Dedifferentiated amniotic fluid mesenchymal stem cell (primary cell): Measurements from ENCODE around the gene ASF1B.

Experiments used
- DNase-seq: peaks from one replicate; pipeline ENCODE4 v3.0.0-alpha.2; 2016; ENCODE audit errors: extremely low spot score

Gene ASF1B

DNA sequence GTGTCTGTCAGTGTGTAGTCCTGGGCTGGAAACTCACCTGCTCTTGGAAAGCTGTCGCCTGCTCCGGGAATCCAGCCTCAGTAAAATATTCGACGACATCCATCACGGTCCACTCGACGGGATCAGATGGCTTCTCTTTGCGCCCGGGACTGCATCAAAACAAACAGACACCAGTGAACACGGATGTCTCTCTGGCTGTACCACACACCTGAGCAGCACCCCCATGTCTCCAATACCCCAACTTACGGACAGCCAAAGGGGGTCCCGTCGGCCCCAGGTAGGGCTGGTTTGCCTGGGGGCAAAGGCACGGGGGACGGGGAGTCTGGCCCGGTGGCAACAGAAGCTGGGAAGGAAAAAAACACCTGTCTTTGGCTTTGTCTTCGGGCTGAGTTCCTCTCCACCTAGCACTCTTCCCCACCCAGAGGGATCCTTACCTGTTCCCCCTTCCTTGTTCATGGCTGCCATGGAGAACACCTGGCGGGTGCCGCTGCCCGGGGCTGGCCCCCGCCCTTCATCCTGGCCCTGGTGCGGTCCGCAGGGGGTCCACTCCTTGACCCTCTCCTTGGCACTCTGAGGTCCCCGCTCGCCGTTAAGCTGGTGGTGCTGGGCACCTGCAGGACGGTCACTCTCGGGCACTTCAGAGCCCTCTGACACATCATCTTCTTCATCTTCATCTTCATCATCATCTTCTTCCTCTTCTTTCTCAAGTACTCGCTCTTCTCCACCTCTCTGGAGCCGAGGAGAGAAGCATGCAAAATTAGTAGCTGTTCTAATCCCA lies 47.6 kb downstream of the ASF1B start:
- DNase-seq = no peak

DNA sequence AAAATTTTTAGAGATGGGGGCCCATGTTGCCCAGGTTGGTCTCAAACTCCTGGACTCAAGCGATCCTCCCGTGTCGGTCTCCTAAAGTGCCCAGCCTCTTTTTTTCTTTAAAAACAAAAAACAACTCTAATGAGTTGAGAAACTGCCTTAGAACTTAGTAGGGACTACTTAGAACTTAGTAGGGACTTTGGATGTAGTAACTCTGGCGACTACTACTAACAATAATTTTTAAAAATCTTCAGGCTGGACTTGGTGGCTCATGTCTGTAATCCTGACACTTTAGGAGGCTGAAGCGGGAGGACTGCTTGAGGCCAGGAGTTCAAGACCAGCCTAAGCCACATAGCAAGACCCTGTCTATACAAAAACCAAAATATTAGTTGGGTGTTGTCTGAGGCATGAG lies 50.3 kb downstream of the ASF1B start:
- no peak for DNase-seq

DNA sequence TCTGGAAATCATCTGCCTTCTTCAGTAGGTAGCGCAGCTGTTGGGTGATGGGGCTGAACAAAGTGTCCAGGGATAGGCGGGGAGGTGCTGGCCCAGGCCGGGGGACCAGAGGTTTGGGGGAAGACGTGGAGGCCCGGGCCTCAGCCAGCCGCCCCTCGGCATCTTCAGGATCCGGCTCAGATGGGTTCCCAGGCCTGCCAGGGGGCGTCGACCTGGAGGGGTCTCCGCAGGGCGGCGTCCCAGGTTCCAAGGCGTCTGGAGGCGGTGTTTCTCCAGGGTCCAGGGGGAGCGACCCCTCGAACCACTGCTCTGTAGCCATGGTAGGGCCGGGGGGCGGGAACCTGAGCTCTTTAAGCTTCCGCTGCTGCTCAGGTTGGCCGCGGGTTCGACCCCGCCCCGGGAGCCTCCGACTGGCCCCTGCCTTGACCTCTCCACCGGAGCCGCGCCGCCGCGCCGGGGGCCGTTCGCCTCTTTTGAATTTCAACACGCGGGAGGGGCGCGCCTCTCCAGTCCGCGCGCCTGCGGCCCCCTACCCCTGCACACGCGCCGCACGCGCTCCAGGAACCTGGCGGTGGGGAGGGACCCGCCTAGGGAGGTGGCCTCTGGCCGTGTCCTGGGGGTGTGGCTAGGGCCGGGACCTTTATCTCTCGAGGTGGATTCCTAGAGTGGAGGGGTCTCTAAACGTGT lies 50.9 kb downstream of the ASF1B start, which contains the start of gene C19orf67:
Gene C19orf67 (minus strand): TSS at position 475 of the 687 bp plus-strand sequence. CDS start 156 bp downstream, at position 319.
- DNase-seq = no peak

DNA sequence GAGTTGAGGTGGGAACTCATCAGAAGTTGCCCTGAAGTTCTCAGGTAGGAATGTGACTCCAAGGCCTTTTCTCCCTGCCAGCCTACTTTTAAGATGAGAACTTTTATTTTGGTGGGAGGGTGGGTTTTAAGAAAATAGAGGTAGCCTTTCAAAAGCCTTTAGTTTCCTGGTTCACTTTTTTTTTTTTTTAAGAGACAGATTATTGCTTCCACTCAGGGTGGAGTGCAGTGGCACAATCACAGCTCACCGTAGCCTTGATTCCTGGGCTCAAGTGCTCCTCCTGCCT lies 53.8 kb downstream of the ASF1B start:
- no peak for DNase-seq

DNA sequence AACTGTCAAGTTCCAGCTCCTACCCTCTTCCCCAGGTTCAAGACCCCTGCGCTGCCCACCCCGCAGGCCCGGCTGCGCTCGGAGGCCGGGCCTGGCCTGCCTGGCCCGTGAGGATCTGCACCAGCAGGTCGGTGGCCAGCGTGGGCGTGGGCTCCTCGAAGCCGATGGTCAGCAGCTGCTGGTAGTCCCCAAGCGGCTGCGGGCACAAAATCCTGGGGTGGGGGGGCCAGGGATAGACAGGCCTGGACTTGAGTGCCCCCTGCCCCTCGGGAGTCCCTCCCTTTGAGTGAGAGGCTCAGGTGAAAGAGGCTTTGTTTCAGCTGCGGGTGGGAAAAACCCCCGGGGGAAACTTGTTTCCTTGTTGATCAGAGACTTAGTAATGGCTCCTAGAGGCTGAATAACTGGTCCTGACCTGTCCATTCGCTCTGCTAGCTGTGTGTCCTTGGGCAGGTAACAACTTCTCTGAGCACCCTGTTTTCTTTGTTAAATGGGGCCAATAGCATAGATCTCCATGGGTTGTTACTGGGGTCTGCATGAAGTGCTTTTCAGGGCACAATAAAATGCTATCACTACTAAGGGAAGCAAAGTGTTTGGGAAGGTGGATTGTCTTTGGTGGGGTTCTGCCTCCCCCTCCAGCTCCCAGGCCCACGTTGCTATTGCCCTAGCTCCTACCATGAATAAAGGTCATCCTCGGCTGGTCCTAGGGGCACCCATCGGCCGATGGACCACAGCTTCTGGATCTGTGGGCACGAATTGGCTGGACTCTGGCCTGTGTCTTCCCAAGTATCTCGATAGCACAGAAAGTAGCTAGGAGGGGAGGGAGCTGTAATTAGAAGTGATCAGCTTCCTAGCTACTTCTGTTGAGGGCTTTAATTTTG lies 54.4 kb downstream of the ASF1B start:
- no peak for DNase-seq

DNA sequence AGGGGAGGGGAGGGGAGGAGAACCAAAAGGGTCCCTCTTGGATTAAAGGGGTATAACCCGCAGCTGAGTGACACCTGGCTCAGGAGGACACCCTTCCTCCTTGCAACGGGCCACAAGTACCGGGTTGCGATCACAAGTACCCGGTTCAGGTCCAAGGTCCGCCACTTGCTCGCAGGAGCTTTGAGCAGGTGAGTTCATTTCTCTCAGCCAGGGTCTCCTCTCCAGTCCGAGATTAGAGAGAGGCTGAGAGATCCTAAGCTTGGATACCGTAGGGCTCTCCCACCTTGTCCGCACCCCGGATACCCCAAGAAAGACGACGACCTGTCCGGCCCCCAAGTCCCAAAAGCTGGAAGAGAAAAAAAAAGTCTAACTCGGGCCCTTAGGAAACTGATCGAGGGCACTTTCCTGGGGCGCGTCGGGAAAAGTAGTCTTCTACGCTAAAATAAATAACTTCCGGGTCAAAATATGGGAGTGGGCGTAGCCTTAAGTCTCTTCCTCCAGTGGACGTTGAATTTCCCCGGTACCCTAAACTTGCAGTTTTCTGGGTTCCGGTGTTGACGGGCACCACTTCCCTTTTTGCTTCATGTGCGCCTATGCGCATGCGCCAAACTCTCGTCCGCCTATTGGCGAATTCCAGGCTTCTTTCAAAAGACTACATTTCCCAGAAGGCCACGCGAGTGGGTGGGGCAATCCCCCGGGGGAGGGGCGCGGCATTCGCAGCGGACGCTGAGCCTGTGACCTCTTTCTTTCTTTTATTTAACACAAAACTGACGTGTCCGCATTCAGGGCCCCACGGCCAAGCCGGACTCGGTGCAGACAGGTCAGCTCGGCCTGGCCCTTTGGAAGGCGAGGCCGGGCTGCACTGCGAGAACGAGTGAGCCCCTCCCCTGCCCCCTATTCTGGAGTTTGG lies 55.2 kb downstream of the ASF1B start:
- peak; percentile 99 for DNase-seq

DNA sequence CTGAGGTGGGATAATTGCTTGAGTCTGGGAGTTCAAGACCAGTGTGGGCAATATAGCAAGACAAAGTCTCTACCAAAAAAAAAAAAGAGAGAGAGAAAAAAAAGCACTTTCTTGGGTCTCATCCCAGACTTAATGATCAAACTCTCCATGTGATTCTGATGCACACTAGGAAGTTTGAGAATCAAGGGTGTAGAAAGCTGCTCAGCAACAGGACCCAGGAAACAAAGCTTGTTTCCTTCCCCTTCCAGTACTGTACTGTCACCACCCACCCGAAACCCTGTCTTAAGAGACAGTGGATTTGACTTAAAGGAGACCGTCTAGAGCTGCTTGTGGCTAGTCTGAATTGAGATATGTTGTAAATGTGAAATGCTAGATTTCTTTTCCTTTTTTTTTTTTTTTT lies 58.0 kb downstream of the ASF1B start:
- no peak for DNase-seq

DNA sequence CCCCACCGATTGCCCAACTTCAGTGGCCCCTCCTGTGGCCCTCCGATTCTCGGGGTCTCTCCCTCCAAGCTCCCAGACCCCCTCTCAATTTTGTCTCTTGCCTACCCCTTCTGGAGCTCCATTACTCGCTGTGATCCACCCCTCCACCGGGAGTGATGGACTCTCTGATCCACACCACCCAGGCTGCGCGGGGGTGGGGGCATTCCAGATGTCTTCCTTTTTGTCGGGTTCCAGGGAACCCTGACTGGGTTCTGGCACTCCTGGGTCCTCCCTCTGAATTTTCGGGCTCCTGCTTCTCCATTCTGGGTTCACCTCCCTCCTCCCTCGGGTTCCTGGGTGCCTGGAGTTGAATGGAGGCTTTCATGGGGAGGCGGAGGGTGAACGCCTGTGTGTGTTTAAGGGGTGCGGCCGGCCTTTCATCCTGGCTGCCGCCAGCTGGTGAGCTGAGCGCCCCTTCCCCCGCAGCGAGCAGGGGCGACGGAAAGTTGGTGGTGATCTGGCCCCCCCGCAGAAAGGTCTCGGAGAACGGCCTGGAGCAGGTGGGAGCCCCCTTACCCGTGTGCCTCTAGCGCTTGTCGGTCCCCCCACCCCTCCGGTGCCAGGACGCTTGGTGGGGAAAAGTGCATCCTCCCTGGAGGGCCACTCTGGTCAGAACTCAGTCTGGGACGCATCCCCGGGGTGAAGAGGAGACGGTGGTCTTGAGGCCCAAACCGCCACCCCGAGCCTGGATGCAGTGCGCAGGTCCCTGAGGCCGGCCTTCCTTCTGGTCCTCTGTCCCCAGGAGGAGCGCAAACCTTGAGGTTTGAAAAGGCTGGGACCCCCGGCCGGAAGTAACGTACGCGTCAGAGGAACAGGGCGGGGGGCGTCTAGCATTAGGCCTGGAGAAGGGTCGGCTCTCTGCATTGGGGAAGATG lies 62.2 kb downstream of the ASF1B start:
- no peak for DNase-seq

DNA sequence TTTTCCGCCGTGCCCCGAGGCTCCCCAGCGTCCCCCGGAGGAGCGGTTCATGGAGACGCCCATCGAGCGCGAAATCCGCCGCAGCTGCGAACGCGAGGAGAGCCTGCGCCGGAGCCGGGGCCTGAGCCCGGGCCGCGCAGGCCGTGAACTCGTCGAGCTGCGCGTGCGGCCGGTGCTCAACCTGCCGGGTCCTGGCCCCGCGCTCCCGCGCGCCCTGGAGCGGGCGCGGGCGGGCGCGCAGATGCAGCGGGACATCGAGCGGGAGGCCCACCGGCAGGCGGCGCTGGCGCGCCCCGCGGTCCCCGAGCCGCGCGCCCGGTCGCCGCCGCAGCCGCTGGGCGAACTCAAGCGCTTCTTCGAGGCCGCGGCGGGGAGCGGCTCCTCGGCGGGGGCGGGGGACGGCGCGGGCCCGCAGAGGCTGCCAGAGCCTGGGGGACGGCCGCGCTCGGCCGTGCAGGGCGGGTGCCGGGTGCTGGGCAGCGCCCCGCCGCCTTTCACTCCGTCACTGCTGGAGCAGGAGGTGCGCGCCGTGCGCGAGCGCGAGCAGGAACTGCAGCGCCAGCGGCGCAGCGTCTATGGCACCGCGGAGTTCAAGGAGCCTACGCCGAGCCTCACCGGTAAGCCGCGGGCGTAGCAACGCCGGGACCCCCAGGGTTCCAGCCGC lies 63.0 kb downstream of the ASF1B start:
- peak; percentile 32 for DNase-seq

DNA sequence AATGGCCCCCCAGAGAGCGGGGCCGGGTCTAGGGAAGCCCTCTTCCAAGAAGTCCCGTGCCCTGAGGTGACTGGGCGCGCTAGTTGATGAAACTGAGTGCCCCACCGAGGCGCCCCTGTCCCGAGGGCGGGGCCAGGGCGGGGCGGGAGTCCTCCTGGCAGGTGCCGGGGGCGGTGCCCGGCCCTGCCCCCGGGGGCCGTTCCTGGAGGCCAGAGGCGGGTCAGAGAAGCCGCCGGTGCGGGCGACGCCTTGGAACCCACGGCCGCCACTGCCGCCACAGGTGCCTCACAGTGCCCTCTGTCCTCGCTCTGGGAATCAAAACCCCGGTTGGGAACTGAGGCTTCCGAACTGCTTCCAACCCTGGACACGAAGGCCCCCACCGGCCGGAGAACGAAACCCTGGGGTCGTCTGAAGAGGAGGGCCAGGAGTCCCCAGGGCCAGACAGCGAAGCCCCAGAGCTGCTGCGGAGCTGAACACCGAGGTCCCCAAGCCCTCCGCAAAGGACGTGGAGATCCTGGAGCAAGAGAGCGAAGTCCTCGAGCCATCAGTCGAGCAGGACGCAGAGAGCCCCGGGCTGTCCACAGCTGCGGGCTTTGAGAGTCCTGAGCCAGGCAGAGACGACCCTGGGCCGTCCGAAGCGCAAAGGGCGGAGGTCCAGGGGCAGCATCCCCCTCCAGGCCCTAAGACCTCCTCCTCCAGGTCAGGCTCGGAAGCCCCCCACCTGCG lies 63.7 kb downstream of the ASF1B start, which contains the start of gene MISP3:
Gene MISP3 (plus strand): TSS at position 252 of the 726 bp plus-strand sequence. CDS start 524 bp downstream, outside the sequence.
- DNase-seq = no peak

DNA sequence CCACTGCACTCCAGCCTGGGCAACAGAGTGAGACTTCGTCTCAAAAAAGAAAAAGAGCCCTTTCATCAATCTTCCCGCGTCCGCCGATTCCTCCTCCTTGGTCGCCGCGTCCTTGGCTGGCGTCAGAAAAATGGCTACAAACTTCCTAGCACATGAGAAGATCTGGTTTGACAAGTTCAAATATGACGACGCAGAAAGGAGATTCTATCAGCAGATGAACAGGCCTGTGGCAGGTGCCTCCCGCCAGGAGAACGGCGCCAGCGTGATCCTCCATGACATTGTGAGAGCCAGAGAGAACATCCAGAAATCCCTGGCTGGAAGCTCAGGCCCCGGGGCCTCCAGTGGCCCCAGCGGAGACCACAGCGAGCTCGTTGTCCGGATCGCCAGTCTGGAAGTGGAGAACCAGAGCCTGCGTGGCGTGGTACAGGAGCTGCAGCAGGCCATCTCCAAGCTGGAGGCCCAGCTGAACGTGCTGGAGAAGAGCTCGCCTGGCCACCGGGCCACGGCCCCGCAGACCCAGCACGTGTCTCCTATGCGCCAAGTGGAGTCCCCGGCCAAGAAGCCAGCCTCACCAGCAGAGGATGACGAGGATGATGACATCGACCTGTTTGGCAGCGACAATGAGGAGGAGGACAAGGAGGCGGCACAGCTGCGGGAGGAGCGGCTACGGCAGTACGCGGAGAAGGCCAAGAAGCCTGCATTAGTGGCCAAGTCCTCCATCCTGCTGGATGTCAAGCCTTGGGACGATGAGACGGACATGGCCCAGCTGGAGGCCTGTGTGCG lies 65.9 kb downstream of the ASF1B start:
- no peak for DNase-seq
